NCI-H2081 treated with DMSO at 0.1 percent for 48 hours (cell line): ENCODE measurements around the gene PGAP2.
A peak's percentile ranks its signal among the peaks of the same experiment; 100 is the strongest.
"Not testable (repeated sequence)": the region's sequence is repeated elsewhere in the genome, so short reads cannot be mapped to it uniquely, and the experiment has no call there.

Experiments
- DNase-seq: peaks from one replicate; lab custom pipeline; 2025; lab: John Stamatoyannopoulos, UW

PGAP2 gene

GRCh38 chr11:3807909-3808860, at the start of gene PGAP2:
TSS of gene PGAP2 (plus strand) at chr11:3808560. CDS start at chr11:3811260, 2,700 bp downstream.
- no peak for DNase-seq

- no peak for DNase-seq
Observed at GRCh38 chr11:3764266-3764665, 44.1 kb upstream of the PGAP2 start.

GRCh38 chr11:3766836-3767235, 41.5 kb upstream of the PGAP2 start:
- not testable (repeated sequence) for DNase-seq

- no peak for DNase-seq
Observed at GRCh38 chr11:3767536-3767935, 40.8 kb upstream of the PGAP2 start.

GRCh38 chr11:3773180-3773579, 35.2 kb upstream of the PGAP2 start:
- DNase-seq, result no peak

GRCh38 chr11:3775736-3776406, 32.5 kb upstream of the PGAP2 start:
- no peak for DNase-seq

- DNase-seq, result no peak
Observed at GRCh38 chr11:3781423-3781822, 26.9 kb upstream of the PGAP2 start.

- no peak for DNase-seq
Observed at GRCh38 chr11:3782963-3783362, 25.4 kb upstream of the PGAP2 start.

- DNase-seq, result no peak
Observed at GRCh38 chr11:3783611-3784010, 24.7 kb upstream of the PGAP2 start.

- no peak for DNase-seq
Observed at GRCh38 chr11:3786781-3787428, 21.5 kb upstream of the PGAP2 start.

- not testable (repeated sequence) for DNase-seq
Observed at GRCh38 chr11:3794387-3794786, 14.0 kb upstream of the PGAP2 start.

GRCh38 chr11:3795131-3796001, 13.0 kb upstream of the PGAP2 start:
- no peak for DNase-seq

GRCh38 chr11:3796002-3796311, 12.4 kb upstream of the PGAP2 start:
- no peak for DNase-seq

- no peak for DNase-seq
Observed at GRCh38 chr11:3796346-3796745, 12.0 kb upstream of the PGAP2 start.

- no peak for DNase-seq
Observed at GRCh38 chr11:3796801-3797328, 11.5 kb upstream of the PGAP2 start.

- peak; percentile 96 for DNase-seq
Observed at GRCh38 chr11:3797329-3798090, 10.8 kb upstream of the PGAP2 start, which contains the start of gene NUP98. TSS of gene NUP98 (minus strand) at chr11:3797554. CDS start at chr11:3782117, 15,437 bp downstream.

- no peak for DNase-seq
Observed at GRCh38 chr11:3799143-3799542, 9.2 kb upstream of the PGAP2 start.

GRCh38 chr11:3799873-3800272, 8.5 kb upstream of the PGAP2 start:
- no peak for DNase-seq

GRCh38 chr11:3802011-3802790, 6.2 kb upstream of the PGAP2 start:
- DNase-seq, result no peak
